MM.1S (cell line): Measurements from ENCODE around the gene TEX9.

ENCODE experiments used
- CTCF ChIP-seq: fragments of 300-600 bp; sonication (generic); IDR thresholded peaks from 2 replicates; pipeline ENCODE4 v1.5.1; 2016; ENCODE audit warnings: antibody characterized with exemption, low read length, mixed read lengths
- EZH2 ChIP-seq: fragments of 300-600 bp; sonication (generic); optimal IDR thresholded peaks from 2 replicates; pipeline ENCODE3; 2017; ENCODE audit warnings: low read depth, mild to moderate bottlenecking, antibody characterized with exemption, low read length, mixed read lengths

- TF ChIP-seq CTCF (no peak), EZH2 (no peak)
Observed at GRCh38 chr15:56339594-56339993, 25.6 kb upstream of the TEX9 start.
